Measurements from ENCODE around the gene CPNE9. TPM values are rescaled to one million over a fixed set of nuclear protein-coding genes. Genes with fewer than 3 reads are reported as not detected.

CPNE9 gene
- total RNA-seq, 1 donor from 2014 or later, result not detected

DNA sequence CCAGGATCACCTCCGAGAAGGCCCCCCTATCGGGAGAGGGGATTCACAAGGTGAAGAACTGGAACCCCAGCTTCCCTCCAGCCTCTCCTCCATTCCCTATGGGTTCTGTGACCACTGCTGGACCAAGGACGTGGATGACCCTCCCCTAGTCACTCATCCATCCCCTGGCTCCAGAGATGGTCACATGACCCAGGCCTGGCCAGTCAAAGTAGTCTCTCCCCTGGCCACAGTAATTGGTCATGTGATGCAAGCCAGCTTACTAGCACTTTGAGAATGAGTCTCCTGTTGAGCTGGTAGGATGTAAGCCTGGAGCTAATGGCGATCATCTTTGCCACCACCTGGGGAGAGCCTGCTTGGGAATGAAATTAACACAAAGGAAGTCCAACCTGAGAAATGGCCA lies 62.2 kb downstream of the CPNE9 start:
- Histone ChIP-seq H3K27me3 (peaks cover 2% of the 10 kb centered on the region), H3K4me1 (peaks cover 3% of the 10 kb centered on the region), H3K9me3 (ENCODE audit: low read depth) (no peaks in the 10 kb centered on the region), H4K20me1 (ENCODE audit: low read depth) (no peaks in the 10 kb centered on the region), H3K4me3 (no peak overlapping the region), H3K4me2 (no peak overlapping the region), H3K36me3 (no peaks in the 10 kb centered on the region), H3K9ac (no peak overlapping the region), H2AFZ (replicated peaks) (no peak overlapping the region), H3K27ac (no peak overlapping the region), H3K79me2 (ENCODE audit: low read depth) (no peaks in the 10 kb centered on the region), H3F3A (ENCODE audit: low read depth) (peaks cover 23% of the 10 kb centered on the region)
- no peak for TF ChIP-seq EZH2 (IDR thresholded peaks at IDR 0.05)
- no peak for TF ChIP-seq EZH2phosphoT487 (IDR thresholded peaks at IDR 0.05)
- TF ChIP-seq, protein P1, sequence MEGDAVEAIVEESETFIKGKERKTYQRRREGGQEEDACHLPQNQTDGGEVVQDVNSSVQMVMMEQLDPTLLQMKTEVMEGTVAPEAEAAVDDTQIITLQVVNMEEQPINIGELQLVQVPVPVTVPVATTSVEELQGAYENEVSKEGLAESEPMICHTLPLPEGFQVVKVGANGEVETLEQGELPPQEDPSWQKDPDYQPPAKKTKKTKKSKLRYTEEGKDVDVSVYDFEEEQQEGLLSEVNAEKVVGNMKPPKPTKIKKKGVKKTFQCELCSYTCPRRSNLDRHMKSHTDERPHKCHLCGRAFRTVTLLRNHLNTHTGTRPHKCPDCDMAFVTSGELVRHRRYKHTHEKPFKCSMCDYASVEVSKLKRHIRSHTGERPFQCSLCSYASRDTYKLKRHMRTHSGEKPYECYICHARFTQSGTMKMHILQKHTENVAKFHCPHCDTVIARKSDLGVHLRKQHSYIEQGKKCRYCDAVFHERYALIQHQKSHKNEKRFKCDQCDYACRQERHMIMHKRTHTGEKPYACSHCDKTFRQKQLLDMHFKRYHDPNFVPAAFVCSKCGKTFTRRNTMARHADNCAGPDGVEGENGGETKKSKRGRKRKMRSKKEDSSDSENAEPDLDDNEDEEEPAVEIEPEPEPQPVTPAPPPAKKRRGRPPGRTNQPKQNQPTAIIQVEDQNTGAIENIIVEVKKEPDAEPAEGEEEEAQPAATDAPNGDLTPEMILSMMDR (IDR thresholded peaks at IDR 0.05), result no peak
- peaks cover 16% of the 10 kb centered on the region for H3K4me1 Mint-ChIP-seq
- no peak overlapping the region for H3K27ac Mint-ChIP-seq
- peaks cover 6% of the 10 kb centered on the region for H3K36me3 Mint-ChIP-seq
- H3K4me3 Mint-ChIP-seq, result no peak overlapping the region
- H3K27me3 Mint-ChIP-seq (ENCODE audit: insufficient read depth, low read depth), result peaks cover 2% of the 10 kb centered on the region
- DNase-seq (ENCODE audit: low spot score), result no peak
- no peaks in the 10 kb centered on the region for H3K9me3 Mint-ChIP-seq

DNA sequence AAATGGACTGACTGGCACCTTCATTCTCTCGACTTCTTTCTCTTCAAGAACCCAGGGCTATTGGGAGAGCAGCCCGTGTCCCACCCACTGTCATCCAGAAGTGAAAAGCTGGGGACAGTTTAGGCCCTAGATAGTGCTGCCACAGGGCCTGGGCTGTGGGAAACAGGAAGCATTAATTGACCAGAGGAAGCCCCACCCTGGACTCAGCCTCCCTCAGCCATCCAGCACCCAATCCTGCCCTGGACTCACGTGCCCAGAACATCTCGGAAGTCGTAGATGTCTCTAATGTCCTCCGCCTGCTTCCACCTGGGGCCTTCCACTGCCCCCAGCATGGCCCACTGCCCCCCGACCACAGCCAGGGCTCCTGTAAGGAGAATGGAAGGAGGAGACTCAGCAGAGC lies 63.8 kb downstream of the CPNE9 start:
- H3K9ac ChIP-seq, result no peak overlapping the region
- no peak overlapping the region for H3K4me3 ChIP-seq
- no peaks in the 10 kb centered on the region for H4K20me1 ChIP-seq (ENCODE audit: low read depth)
- peaks cover 3% of the 10 kb centered on the region for H3K36me3 Mint-ChIP-seq
- peaks cover 2% of the 10 kb centered on the region for H3K27me3 Mint-ChIP-seq (ENCODE audit: insufficient read depth, low read depth)
- H3K4me2 ChIP-seq, result no peak overlapping the region
- no peak overlapping the region for H3K27ac ChIP-seq
- H3K4me1 Mint-ChIP-seq, result peaks cover 16% of the 10 kb centered on the region
- peaks cover 27% of the 10 kb centered on the region for H3F3A ChIP-seq (ENCODE audit: low read depth)
- H3K9me3 ChIP-seq (ENCODE audit: low read depth), result no peaks in the 10 kb centered on the region
- no peaks in the 10 kb centered on the region for H3K36me3 ChIP-seq
- no peak overlapping the region for H2AFZ ChIP-seq (replicated peaks)
- peaks cover 3% of the 10 kb centered on the region for H3K4me1 ChIP-seq
- peaks cover 4% of the 10 kb centered on the region for H3K27me3 ChIP-seq
- no peaks in the 10 kb centered on the region for H3K9me3 Mint-ChIP-seq
- TF ChIP-seq EZH2phosphoT487 (IDR thresholded peaks at IDR 0.05), result no peak
- TF ChIP-seq, protein P1 (IDR thresholded peaks at IDR 0.05), result no peak
- no peak for TF ChIP-seq EZH2 (IDR thresholded peaks at IDR 0.05)
- DNase-seq (ENCODE audit: low spot score), result no peak
- H3K4me3 Mint-ChIP-seq, result no peak overlapping the region
- H3K79me2 ChIP-seq (ENCODE audit: low read depth), result no peaks in the 10 kb centered on the region
- H3K27ac Mint-ChIP-seq, result no peak overlapping the region

DNA sequence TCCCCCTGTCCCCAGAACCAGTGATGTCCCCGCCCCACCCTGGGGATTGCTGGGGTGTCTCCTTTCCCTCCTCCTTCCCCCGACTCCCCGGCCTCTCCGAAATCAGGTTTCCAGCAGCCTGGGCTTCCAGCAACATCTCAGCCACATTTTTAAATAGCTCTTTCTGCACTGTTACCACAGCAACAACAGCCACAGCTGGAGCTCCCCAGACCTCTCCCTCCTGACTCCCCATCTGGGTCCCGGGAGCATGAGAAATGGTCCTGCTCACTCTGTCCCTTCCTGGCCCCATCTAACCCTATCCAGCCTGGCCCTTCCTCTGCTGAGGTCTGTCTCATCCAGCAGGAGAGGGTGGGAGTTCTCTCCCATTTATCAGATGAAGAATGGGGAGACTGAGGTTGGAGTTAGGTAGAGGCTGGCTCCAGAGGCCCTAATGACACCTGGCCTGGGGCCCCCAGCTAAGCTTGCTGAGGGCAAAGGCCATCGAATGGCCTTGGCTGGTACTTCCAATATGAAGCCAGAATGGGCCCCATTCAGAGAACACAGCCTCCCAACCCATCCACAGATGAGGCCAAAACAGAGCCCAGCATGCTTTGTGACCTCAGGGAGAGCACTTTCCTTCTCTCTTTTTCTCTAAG lies 64.6 kb downstream of the CPNE9 start:
- no peak overlapping the region for H2AFZ ChIP-seq (replicated peaks)
- H3K4me3 ChIP-seq, result no peak overlapping the region
- peak overlapping the region; percentile 47 for H3K9ac ChIP-seq
- H3K27ac Mint-ChIP-seq, result peak overlapping the region; percentile 17
- H3K27me3 Mint-ChIP-seq (ENCODE audit: insufficient read depth, low read depth), result peaks cover 2% of the 10 kb centered on the region
- no peaks in the 10 kb centered on the region for H3K9me3 Mint-ChIP-seq
- H3F3A ChIP-seq (ENCODE audit: low read depth), result peaks cover 28% of the 10 kb centered on the region
- no peaks in the 10 kb centered on the region for H4K20me1 ChIP-seq (ENCODE audit: low read depth)
- peaks cover 4% of the 10 kb centered on the region for H3K27me3 ChIP-seq
- H3K79me2 ChIP-seq (ENCODE audit: low read depth), result no peaks in the 10 kb centered on the region
- H3K9me3 ChIP-seq (ENCODE audit: low read depth), result no peaks in the 10 kb centered on the region
- H3K4me1 ChIP-seq, result peaks cover 3% of the 10 kb centered on the region
- no peak overlapping the region for H3K27ac ChIP-seq
- H3K4me3 Mint-ChIP-seq, result no peak overlapping the region
- peak overlapping the region; percentile 22 for H3K4me2 ChIP-seq
- peaks cover 3% of the 10 kb centered on the region for H3K36me3 Mint-ChIP-seq
- no peak for DNase-seq (ENCODE audit: low spot score)
- peaks cover 16% of the 10 kb centered on the region for H3K4me1 Mint-ChIP-seq
- H3K36me3 ChIP-seq, result no peaks in the 10 kb centered on the region
- TF ChIP-seq EZH2 (IDR thresholded peaks at IDR 0.05) (no peak), EZH2phosphoT487 (IDR thresholded peaks at IDR 0.05) (no peak)
- TF ChIP-seq, protein P1 (IDR thresholded peaks at IDR 0.05), result no peak

Data from neural progenitor cell (in vitro differentiated cells).